HG03139 (cell line): Measurements from ENCODE around the gene HPGD.

Experiments
- ATAC-seq: cut with Tn5 transposase; IDR thresholded peaks from one replicate; pipeline ENCODE4 v1.9.1; 2021; ENCODE audit not compliant: unreplicated experiment

Gene HPGD

GRCh38 chr4:174522183-174523024, at the start of gene HPGD:
Gene HPGD (minus strand): TSS chr4:174522488. CDS start chr4:174522451, 37 bp downstream.
- peak; percentile 75 for ATAC-seq

- no peak for ATAC-seq
Observed at GRCh38 chr4:174564529-174564928, 42.2 kb upstream of the HPGD start.

GRCh38 chr4:174563399-174563798, 41.1 kb upstream of the HPGD start:
- no peak for ATAC-seq

GRCh38 chr4:174561560-174561959, 39.3 kb upstream of the HPGD start:
- no peak for ATAC-seq

GRCh38 chr4:174559894-174560293, 37.6 kb upstream of the HPGD start:
- no peak for ATAC-seq

- no peak for ATAC-seq
Observed at GRCh38 chr4:174555789-174556630, 33.7 kb upstream of the HPGD start.

DNA sequence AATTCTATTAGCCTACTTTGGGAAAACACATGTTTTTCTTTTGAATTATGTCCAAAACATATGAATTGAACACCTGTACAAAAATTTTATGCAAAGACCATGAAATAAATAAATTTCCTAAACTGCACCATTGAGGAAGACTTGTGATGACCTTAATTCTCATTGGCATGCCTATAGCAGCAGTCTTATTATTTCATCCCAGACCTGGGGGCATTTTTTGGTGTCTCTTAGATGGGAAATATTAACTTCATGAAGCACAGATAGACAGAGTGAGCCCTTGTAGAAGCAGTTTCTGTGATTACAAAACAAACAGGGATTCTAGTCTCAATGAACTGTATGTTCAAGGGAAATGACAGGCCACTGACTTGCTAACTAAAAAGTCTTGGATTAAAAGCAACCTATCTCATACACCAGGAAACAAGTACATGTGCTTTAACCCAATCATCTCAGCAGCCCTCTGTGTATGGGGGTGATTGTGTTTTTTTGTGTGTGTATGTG, 32.0 kb upstream of the HPGD start:
- no peak for ATAC-seq

- no peak for ATAC-seq
Observed at GRCh38 chr4:174553828-174554227, 31.5 kb upstream of the HPGD start.

DNA sequence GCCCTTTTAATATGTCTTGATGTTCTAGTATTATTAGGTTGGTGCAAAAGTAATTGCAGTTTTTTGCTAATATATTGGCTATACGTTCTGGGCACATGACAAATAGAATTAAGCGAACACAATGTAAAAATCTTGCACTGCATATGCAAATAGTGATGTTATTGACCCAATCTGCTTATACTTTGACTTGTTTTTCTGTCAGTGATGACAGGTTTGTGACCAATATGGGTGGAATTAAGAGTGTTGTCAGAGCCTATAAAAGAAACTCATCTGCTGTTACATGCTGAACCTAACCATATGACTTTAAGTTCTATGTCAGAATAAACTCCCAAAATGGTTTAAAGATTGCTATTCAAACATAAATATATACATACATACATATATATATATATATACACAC, 30.7 kb upstream of the HPGD start:
- ATAC-seq = no peak

DNA sequence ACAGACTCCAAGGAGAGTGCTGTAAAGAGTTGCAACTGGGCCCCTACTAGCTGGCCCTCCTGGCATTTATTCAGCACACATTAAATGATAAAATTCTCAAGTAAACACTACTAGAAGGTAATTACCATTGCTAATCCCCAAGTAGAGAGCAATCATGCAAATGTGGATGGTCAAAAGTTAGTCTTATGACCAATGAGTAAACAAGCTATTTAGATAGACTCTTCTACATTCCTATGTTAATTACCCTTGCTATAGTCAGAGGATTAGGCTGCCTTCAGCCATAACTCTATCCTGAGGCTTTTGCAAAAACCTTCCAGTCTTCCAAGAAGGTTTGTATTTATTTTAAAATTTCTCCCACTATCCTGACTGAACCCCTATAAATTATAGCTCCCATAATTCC, 28.3 kb upstream of the HPGD start:
- ATAC-seq = no peak

DNA sequence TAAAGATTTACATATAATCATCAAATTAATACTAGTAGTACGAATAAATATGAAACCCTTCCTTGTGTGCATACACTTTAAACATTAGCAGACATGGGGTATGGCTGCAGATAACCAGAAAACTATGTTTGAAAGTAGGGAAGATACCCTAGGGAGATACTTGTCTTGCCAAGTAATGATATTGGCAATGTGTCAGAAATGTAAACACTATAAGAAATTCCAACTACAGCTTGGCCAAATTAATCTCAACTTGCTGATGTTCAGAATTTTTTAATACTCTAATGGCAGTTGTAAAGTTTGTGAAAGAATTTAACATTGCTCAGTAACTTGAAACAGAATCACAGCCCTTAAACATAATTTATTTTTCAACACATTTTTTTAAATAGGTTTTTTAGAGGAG, 27.4 kb upstream of the HPGD start:
- ATAC-seq = no peak

GRCh38 chr4:174545268-174545667, 23.0 kb upstream of the HPGD start:
- ATAC-seq = no peak

DNA sequence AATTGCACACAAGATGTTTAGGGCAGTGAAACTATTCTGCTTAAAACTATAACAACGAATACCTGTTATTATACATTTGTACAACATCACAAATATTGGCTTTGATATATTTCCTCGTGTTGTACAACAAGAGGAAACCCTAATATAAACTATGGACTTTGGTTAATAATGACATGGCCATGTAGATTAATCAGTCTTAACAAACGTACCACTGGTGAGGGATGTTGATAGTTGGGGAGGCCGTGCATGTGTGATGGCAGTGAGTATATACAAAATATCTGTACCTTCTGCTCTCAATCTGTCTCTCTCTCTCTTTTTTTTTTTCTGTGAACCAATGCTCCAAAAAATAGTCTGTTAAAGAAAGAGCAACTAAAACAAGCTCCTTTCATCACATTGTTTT, 22.2 kb upstream of the HPGD start:
- ATAC-seq = no peak

DNA sequence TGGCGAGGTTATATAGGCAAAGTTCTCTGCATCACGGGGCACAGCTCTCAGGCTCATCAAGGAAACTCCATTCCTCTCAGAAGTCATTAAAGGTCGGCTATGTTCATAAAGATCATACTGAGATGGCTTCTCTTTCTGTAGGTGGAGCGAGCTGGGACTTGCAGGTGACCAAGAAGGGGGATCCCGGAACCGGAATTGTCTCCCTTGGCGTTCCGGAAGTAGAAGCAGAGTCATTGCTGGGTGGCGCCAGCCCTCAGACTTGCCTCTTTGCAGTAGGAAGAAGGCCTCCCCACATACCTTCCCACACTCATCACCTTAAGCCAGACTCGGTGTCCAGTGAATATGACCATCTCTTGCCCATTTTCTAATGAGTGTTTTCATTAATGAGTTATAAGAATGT, 17.9 kb upstream of the HPGD start:
- ATAC-seq = no peak

DNA sequence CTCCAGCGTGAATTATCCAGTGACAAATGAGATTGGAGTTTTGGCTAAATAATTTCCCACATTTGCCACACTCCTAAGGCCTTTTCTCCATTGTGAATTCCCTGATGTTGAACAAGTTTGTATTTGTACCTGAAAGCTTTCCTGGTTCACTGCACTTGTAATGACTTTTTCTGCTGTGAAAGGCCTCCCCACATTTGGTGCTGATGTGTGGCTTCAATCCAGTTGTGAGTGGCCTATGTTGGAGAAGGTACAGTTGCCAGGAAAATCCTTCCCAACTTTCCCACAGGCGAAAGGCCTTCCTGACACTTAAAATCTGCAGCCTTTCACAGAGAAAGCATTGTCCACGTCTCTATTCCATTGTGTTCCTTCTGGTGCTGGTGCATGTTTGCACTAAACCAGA, 17.3 kb upstream of the HPGD start:
- ATAC-seq = no peak

GRCh38 chr4:174538876-174539250, 16.6 kb upstream of the HPGD start:
- no peak for ATAC-seq

DNA sequence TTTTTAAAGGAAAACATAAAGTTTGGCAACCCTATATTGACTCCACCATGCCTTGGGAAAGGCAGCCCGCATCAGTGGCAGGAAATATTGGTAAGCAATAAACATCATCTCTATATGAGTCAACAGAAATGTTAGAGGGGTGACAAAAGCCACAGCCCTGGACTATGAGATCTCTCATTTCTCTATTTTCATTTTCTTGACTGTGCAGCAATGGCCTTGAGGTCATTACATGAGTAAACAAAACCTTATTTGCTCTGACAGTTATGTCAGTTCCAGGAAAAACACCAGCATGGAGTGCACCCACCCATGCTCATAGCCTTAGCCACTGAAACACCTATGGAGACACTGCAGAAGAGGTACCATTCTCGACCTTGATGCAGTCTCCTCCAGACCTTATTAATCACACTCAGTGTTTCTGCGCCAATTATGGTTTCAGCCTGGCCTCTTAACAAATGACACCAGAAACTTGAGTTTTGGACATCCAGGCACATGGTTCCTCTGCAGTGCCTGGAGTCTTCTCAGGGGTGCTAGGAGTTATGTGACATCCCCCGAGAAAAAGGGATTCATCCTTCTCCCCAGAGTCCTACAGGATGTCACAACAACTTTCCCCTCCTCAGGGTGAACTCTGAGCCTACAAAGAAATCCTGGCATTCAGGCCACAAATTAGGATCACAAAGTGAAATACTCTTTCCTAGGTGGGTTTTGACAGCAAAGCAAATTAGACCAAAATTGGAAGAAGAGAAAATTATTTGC, 16.0 kb upstream of the HPGD start:
- peak; percentile 92 for ATAC-seq

DNA sequence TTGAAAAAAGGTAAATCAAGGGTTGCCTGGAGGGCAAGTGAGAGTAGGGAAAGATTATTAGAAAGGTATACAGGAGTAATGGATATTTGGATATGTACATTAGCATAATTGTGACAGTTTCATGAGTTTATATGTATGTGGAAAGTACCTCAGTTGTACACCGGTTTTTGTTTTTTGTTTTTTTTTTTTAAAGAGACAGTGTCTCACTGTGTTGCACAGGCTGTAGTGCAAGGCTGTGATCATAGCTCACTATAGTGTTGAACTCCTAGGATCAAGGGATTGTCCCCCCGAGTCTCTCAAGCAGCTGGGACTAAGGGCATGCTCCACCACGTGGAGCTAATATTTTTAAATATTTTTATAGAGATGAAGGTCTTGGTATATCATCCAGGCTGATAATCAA, 15.3 kb upstream of the HPGD start:
- peak; percentile 13 for ATAC-seq

DNA sequence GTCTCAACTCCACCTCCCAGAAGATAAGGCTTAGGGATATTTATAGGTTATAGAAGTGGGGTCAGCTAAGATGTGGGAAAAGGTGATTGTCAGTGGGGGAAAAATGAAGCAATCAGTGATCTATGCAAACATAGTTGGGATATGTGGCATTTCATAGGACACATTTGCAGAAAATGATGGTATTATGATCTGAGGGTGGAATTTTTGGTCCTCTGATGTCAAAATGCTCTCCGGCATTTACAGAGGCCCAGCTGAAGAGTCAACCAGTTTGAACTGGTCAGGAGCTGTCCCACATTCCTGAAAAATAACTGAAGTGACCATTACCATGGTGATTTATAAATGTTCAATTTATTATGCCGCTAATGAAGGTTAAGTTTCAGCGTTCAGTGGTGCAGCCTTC, 12.2 kb upstream of the HPGD start:
- ATAC-seq = no peak

DNA sequence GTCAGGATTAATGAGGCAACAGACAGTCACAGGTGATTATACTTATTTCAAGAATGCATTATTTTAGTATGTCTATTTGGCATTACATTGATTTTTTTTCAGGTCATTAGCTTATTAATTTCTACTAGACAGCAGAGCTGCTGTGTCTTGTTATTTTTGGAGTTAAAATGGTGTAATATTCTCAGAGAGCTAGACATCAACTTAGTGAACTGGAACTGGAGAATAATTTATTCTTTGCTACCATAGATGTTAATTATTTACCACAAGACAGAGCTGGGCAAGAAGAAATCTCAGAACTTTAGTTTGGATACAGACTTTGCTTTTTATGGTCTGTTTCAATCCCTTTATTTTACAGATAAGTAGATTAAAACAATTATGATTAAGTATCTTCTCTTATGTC, 10.2 kb upstream of the HPGD start:
- no peak for ATAC-seq

DNA sequence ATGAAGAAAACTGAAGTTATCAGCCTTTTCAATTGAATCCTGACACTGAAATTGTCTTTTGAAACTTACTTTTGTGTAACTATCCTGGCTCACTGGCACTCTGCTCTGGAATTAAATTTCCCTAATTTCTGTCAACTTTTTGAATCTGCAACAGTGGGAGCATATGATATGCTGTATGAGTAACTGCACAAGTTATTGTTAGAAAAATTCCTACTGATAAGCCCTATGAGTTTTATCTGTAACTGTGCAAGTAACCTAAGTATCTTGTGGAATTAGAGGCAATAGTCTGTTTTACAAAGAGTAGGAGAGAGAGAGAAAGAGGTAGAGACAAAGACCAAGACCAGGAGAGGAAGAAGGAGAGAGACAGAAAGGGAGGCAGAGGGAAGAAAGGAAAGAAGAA, 9.2 kb upstream of the HPGD start:
- ATAC-seq = no peak
